NCI-H1092 (cell line): ENCODE measurements around the gene ARID4B.
"Not testable (repeated sequence)": the region's sequence is repeated elsewhere in the genome, so short reads cannot be mapped to it uniquely, and the experiment has no call there.

Experiments used
- DNase-seq: peaks from one replicate; lab custom pipeline; 2025; lab: John Stamatoyannopoulos, UW

The ARID4B gene

GRCh38 chr1:235226933-235227332, 101.0 kb downstream of the ARID4B start:
- DNase-seq = no peak

DNA sequence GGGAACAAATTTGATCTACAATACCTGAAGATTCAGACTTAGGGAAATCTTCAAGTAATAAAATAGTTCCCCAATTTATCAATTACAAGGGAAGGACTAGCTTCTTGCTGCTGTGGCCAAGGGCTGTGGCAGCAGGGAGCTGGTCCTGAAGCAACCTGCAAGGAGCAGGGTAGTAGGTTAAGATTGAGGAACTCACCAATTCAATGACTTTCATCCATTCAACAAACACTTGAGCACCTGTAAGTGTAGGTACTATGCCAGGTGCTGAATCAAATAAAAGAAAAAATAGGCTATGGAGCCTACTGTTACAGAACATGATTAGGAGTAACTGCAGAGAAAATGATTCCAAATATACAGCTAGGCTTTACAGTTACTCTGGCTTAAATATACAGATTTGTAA, 102.7 kb downstream of the ARID4B start:
- DNase-seq = no peak

- DNase-seq = no peak
These were observed 106.2 kb downstream of the ARID4B start for GRCh38 chr1:235221653-235222375.

DNA sequence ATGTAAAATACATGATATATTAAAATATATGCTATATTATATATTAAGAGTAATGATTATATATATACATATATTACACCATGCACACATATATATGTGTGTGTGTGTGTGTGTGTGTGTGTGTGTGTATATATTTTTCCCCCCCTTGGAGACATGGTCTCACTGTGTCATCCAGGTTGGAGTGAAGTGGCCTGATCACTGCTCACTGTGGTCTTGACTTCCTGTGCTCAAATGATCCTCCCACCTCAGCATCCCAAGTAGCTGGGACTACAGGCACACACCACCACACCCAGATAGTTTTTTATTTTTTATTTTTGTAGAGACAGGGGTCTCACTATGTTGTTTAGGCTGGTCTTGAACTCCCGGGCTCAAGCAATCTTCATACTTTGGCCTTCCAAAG, 112.5 kb downstream of the ARID4B start:
- no peak for DNase-seq

DNA sequence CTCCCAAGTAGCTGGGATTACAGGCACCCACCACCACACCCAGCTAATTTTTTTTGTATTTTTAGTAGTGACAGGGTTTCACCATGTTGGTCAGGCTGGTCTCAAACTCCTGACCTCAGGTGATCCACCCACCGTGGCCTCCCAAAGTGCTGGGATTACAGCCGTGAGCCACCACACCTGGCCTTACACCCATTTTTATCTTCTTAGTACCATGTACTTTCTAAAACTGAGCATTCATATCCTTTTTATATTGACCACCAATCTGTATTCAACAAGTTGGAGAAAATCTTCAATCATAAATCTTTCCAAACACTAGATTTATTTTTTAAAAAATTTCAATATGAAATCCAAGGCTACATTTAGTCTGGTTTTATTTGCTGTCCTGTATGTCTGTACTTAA, 113.0 kb downstream of the ARID4B start:
- not testable (repeated sequence) for DNase-seq

GRCh38 chr1:235213752-235214151, 114.2 kb downstream of the ARID4B start:
- no peak for DNase-seq

DNA sequence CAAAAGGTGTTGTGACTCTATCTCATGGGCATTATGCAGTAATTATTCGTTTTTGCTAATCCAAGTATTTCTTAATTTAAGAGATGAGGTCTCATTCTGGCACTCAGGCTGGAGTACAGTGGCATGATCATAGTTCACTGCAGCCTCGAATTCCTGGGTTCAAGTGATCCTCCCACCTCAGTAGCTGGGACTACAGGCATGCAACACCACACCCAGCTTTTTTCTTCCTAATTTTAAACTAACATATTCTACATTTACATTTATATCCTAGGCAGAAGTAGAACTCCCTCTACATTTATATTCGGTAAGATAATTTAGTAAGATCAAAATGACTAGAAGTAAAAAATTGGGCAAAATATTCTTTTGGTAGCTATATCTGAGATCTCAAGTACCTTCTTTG, 116.5 kb downstream of the ARID4B start:
- DNase-seq = no peak

GRCh38 chr1:235207209-235207565, 120.8 kb downstream of the ARID4B start:
- DNase-seq = no peak

DNA sequence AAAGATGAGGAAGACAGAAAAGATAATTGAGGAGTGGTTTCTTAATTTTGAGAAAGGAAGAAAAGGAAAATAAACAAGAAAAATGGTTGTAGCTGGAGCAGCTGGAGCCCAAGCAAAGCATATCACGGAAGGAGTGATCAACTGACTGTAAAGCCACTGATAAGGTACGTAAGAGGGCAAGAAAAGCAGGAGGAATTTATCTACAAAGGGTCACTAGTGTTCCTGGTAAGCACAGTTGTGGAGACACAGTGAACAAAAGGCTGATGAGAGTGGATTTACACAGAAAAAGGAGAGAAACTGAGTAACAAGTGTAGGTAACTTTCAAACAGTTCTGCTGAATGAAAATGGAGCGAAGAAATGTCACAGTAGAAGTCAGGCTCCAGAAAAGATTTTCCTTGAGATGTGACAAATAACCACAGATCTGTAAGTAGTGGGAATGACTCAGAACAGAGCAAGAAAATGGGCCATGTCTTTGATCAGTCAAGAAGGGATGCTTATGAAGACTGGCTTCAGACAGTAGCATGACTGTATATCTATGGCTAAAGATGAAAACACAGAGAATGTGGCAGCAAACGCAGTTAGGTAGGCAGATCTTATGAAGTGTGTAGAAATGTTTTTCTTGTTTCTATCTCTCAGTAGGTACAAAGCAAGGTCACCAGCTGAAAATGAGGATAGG, 121.3 kb downstream of the ARID4B start:
- no peak for DNase-seq

DNA sequence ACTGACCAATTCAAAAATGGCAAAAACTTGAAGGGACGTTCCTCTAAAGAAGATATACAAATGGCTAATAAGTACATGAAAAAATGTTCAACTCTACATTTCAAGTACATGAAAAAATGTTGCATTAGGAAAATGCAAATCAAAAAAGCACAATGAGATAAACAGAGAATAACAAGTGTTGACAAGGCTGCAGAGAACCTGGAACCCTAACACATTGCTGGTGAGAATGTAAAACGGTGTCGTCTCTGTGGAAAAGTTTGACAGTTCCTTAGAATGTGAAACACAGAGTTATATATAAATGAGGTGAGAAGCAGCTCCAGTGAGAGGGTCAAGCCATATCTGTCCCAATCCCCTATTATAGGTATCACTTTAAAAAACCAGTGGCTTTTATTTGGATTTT, 122.3 kb downstream of the ARID4B start:
- no peak for DNase-seq

DNA sequence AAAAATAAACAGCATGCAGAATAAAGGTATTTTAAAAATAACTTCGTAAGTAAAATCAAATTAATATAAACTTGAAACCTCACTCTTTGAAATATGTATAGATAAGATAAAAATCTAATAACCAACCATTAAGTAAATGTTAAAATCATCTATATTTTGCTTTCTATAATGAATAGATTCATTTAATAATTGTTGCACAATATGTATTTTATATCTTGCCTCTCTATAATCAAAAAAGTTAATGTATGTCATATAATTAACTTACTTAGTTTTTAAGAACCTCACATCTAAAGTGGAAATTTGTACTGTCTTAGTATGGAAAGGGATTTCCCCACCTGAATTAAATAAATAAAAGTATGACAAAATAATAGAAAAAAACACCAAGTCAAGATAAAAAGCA, 124.6 kb downstream of the ARID4B start:
- no peak for DNase-seq

- DNase-seq = not testable (repeated sequence)
These were observed 125.5 kb downstream of the ARID4B start for GRCh38 chr1:235202447-235202846.

- DNase-seq = no peak
These were observed 128.5 kb downstream of the ARID4B start for GRCh38 chr1:235199441-235199840.

DNA sequence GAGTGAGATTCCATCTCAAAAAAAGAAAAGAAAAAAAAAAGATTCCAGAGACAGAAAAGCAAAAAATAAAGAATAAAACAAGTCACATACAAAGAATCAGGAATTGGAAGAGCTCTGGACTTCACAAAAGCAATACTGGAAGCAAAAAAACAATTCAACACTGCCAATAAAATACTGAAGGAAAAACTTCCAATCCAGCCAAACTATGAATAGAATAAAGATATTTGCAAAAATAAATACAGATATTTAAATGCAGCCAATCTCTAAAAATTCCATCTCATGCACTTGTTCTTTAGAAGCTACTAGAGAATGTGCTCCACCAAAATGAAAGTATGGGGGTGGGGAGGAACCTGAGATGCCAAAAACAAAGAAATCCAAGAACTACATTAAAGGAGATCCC, 137.5 kb downstream of the ARID4B start:
- no peak for DNase-seq

DNA sequence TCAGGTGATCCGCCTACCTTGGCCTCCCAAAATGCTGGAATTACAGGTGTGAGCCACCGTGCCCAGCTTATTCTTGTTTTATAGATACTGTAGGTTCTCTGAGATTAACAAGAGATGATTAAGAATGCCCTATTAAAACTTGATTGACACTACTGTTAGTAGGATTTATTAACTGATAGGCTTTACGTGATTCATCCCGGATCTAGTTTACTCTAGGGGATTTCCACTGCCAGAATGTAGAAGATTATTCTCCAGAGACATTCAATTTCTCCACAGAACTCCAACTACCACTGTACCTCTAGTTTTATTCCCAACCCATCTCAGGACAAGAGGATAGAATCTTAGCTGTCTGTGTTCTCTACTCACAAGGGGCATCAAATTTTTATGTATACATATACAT, 140.7 kb downstream of the ARID4B start:
- no peak for DNase-seq

DNA sequence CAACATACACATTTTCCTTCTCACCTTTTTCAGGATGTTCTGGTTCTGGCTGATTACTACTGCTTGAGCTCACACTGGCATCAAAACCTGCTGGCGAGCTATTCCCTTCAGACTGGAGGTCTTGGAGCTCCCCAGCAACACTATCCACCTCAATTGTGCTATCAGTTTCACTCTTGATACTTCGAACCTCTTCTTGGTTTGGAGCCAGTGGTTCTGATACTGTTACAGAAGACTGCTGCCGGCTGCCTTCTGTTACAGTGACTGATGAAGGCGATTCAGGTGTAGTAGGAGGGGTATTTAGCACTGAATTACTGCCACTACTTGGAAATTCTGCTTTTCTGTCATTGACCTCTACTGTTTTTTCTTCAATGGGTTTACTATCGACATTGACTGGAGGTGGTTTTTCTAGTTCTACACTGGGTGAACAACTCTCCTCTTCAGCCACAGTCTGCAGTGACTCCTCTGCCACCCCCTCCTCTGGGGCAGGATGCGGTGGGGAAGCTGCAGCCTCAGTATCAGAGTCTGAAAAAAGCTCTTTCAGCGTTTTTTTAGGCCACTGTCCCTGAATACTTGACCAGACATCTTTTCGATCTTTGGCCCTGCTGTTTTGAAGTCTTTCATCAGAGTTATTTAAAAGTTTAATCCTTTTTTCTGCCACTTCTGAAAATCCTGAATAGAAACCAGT, 146.3 kb downstream of the ARID4B start:
- no peak for DNase-seq

- no peak for DNase-seq
These were observed 147.0 kb downstream of the ARID4B start for GRCh38 chr1:235180916-235181460.

GRCh38 chr1:235176486-235176885, 151.5 kb downstream of the ARID4B start:
- no peak for DNase-seq

- DNase-seq = no peak
These were observed 158.0 kb downstream of the ARID4B start for GRCh38 chr1:235169986-235170385.

DNA sequence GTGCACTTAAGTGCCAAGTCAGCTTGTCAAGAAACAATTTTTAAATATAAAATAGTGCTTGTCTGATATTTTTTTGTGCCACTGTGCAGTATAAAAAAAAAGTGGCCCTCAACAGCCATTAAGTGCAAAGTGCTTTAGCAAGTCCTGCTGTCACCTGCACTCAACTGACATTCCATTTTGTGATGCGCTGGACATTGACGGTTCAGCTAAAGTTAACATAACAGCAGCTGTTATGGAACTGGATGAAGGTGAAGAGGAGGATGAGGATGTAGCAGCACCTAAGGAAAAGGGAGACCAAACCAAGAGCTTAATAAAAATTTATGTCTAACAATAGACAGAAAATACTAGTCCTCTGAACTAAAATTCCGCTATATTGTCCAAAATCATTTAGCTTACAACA, 159.6 kb downstream of the ARID4B start:
- DNase-seq = no peak

GRCh38 chr1:235161685-235162327, 166.2 kb downstream of the ARID4B start:
- DNase-seq = no peak

- DNase-seq = peak; percentile 91
These were observed 166.9 kb downstream of the ARID4B start, which contains the start of gene RBM34 for GRCh38 chr1:235160957-235161684. Gene RBM34, minus strand, starts transcription at chr1:235161250. Its CDS starts 24 bp downstream, at chr1:235161226.
